ENCODE data around the gene HAS3.

- TF ChIP-seq CTCF (IDR thresholded peaks at IDR 0.05; ENCODE audit: insufficient read depth, low read length, poor library complexity, severe bottlenecking) (no peak), EZH2phosphoT487 (conservative IDR thresholded peaks at IDR 0.05; ENCODE audit: low read length) (no peak)
These were observed 6.4 kb downstream of the HAS3 start for GRCh38 chr16:69111876-69112230.

All from SU-DHL-6 (cell line).